Karpas-422 (cell line): ENCODE measurements around the gene ADAM10. TPM values are rescaled to one million over a fixed set of nuclear protein-coding genes. Genes with fewer than 3 reads are reported as not detected.

Experiments
- DNase-seq: peaks from one replicate; pipeline ENCODE4 v3.0.0-alpha.2; 2015
- H2AFZ ChIP-seq: fragments of 200-600 bp; sonication (generic); 2 replicates; pipeline ENCODE4 v1.6.1; 2014; ENCODE audit warnings: antibody characterized with exemption, low read length, mixed read lengths
- H3K27ac ChIP-seq: fragments of 200-600 bp; sonication (generic); 2 replicates; pipeline ENCODE4 v1.5.1; 2014; ENCODE audit warnings: mild to moderate bottlenecking, low read length, moderate library complexity
- H3K27me3 ChIP-seq: fragments of 200-600 bp; sonication (generic); 2 replicates; pipeline ENCODE4 v1.6.1; 2014; ENCODE audit warnings: low read length, mixed read lengths
- H3K36me3 ChIP-seq: fragments of 200-600 bp; sonication (generic); 2 replicates; pipeline ENCODE4 v1.6.1; 2014; ENCODE audit warnings: low read length, mixed read lengths; ENCODE audit not compliant: insufficient read depth
- H3K4me1 ChIP-seq: fragments of 200-600 bp; sonication (generic); 2 replicates; pipeline ENCODE4 v1.6.1; 2014; ENCODE audit warnings: mild to moderate bottlenecking, low read length, mixed read lengths
- H3K4me2 ChIP-seq: fragments of 200-600 bp; sonication (generic); 2 replicates; pipeline ENCODE4 v1.6.1; 2014; ENCODE audit warnings: low read length, low read depth, mild to moderate bottlenecking; ENCODE audit not compliant: poor library complexity, severe bottlenecking
- H3K4me3 ChIP-seq: fragments of 200-600 bp; sonication (generic); 2 replicates; pipeline ENCODE4 v1.5.1; 2014; ENCODE audit warnings: mild to moderate bottlenecking, antibody characterized with exemption, low read length, mixed read lengths
- H3K79me2 ChIP-seq: fragments of 200-600 bp; sonication (generic); 2 replicates; pipeline ENCODE4 v1.6.1; 2014; ENCODE audit warnings: mild to moderate bottlenecking, low read length, mixed read lengths
- H3K9ac ChIP-seq: fragments of 200-600 bp; sonication (generic); 2 replicates; pipeline ENCODE4 v1.6.0; 2014; ENCODE audit warnings: low read length
- H3K9me2 ChIP-seq: fragments of 200-600 bp; sonication (generic), shearing (Covaris generic); replicated peaks from 2 replicates; pipeline ENCODE4 v1.6.0; 2014; ENCODE audit warnings: mild to moderate bottlenecking, low read length, moderate library complexity; ENCODE audit not compliant: insufficient read depth
- H3K9me3 ChIP-seq: fragments of 300-700, 200-600 bp; sonication (generic); 2 replicates; pipeline ENCODE4 v1.6.1; 2014; ENCODE audit warnings: low read length, mixed read lengths
- H4K20me1 ChIP-seq: fragments of 200-600 bp; sonication (generic); 2 replicates; pipeline ENCODE4 v1.6.1; 2014; ENCODE audit warnings: mild to moderate bottlenecking, antibody characterized with exemption, low read length, low read depth; ENCODE audit not compliant: insufficient read depth
- total RNA-seq: library from RNA; depleted of rRNA; stranded (reverse); fragments of >200 nt; shearing (Covaris generic); gene quantifications from 2 replicates; pipeline ENCODE4 v1.2.3, GENCODE V29; 2014; ENCODE audit warnings: low replicate concordance

The ADAM10 gene
- total RNA-seq, 1 experiment from 2014 or later = 122 TPM

GRCh38 chr15:58546066-58546591, 203.4 kb downstream of the ADAM10 start:
- no peak overlapping the region for H2AFZ ChIP-seq

DNA sequence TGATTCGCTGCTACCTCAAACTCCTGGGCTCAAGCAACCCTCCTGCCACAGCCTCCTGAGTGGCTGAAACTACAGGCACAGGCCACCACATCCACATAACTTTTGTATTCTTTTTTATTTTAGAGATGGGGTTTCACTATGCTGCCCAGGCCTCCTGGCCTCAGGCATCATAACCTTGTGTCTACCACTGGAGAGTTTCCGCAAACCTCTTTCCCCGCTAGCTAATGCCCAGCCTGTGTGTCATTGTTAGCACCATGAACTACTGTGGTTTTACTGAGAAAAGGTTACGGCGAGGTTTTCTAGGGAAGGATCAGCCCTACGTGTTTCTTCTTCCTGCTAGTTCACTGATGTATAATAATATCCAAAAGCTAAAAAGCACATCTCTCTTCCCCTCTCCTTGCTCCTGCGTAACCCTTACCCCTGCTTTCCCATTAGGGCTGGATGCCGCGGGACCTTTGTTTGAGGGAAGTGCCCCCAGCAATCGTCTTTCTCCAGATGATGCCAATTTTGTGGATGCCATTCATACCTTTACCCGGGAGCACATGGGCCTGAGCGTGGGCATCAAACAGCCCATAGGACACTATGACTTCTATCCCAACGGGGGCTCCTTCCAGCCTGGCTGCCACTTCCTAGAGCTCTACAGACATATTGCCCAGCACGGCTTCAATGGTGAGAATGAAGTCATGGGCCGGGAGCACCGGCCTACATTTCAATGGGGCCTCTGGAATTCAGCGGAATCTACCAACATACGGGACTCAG, 204.0 kb downstream of the ADAM10 start:
- H3K4me3 ChIP-seq = no peak overlapping the region
- H3K79me2 ChIP-seq = no peaks in the 10 kb centered on the region
- no peak overlapping the region for H2AFZ ChIP-seq
- H3K27ac ChIP-seq = no peak overlapping the region
- no peak for DNase-seq
- H3K4me2 ChIP-seq = no peak overlapping the region
- no peak overlapping the region for H3K9ac ChIP-seq
- H3K9me3 ChIP-seq = no peaks in the 10 kb centered on the region
- no peaks in the 10 kb centered on the region for H4K20me1 ChIP-seq
- H3K27me3 ChIP-seq = no peaks in the 10 kb centered on the region
- no peaks in the 10 kb centered on the region for H3K36me3 ChIP-seq
- H3K4me1 ChIP-seq = no peaks in the 10 kb centered on the region
- H3K9me2 ChIP-seq = no peaks in the 10 kb centered on the region

More at GRCh38 chr15:58546066-58546591, 203.4 kb downstream of the ADAM10 start:
- Histone ChIP-seq H3K9ac (no peak overlapping the region), H3K79me2 (no peaks in the 10 kb centered on the region), H4K20me1 (no peaks in the 10 kb centered on the region), H3K36me3 (no peaks in the 10 kb centered on the region), H3K4me3 (no peak overlapping the region), H3K9me2 (no peaks in the 10 kb centered on the region), H3K4me2 (no peak overlapping the region), H3K9me3 (no peaks in the 10 kb centered on the region), H3K27ac (no peak overlapping the region), H3K4me1 (no peaks in the 10 kb centered on the region), H3K27me3 (no peaks in the 10 kb centered on the region)
- DNase-seq = no peak

GRCh38 chr15:58544756-58545155, 204.8 kb downstream of the ADAM10 start:
- H3K36me3 ChIP-seq = no peaks in the 10 kb centered on the region
- DNase-seq = no peak
- H3K4me1 ChIP-seq = no peaks in the 10 kb centered on the region
- H3K4me2 ChIP-seq = no peak overlapping the region
- H3K27me3 ChIP-seq = no peaks in the 10 kb centered on the region
- H3K4me3 ChIP-seq = no peak overlapping the region
- H3K9ac ChIP-seq = no peak overlapping the region
- H3K27ac ChIP-seq = no peak overlapping the region
- no peaks in the 10 kb centered on the region for H3K9me2 ChIP-seq
- H3K9me3 ChIP-seq = no peaks in the 10 kb centered on the region
- H4K20me1 ChIP-seq = no peaks in the 10 kb centered on the region
- no peak overlapping the region for H2AFZ ChIP-seq
- no peaks in the 10 kb centered on the region for H3K79me2 ChIP-seq

GRCh38 chr15:58543664-58544335, 205.7 kb downstream of the ADAM10 start:
- Histone ChIP-seq H3K36me3 (no peaks in the 10 kb centered on the region), H3K27ac (no peak overlapping the region), H3K79me2 (no peaks in the 10 kb centered on the region), H3K4me2 (no peak overlapping the region), H3K9me3 (no peaks in the 10 kb centered on the region), H3K9me2 (no peaks in the 10 kb centered on the region), H3K4me3 (no peak overlapping the region), H3K27me3 (no peaks in the 10 kb centered on the region), H3K4me1 (no peaks in the 10 kb centered on the region), H4K20me1 (no peaks in the 10 kb centered on the region), H2AFZ (no peak overlapping the region), H3K9ac (no peak overlapping the region)
- no peak for DNase-seq

- no peaks in the 10 kb centered on the region for H4K20me1 ChIP-seq
- no peak overlapping the region for H3K4me3 ChIP-seq
- H2AFZ ChIP-seq = no peak overlapping the region
- H3K27ac ChIP-seq = no peak overlapping the region
- no peaks in the 10 kb centered on the region for H3K79me2 ChIP-seq
- H3K27me3 ChIP-seq = no peaks in the 10 kb centered on the region
- H3K36me3 ChIP-seq = no peaks in the 10 kb centered on the region
- H3K9me3 ChIP-seq = no peaks in the 10 kb centered on the region
- DNase-seq = no peak
- H3K4me2 ChIP-seq = no peak overlapping the region
- H3K9me2 ChIP-seq = no peaks in the 10 kb centered on the region
- no peaks in the 10 kb centered on the region for H3K4me1 ChIP-seq
- no peak overlapping the region for H3K9ac ChIP-seq
Observed at GRCh38 chr15:58541410-58542087, 208.0 kb downstream of the ADAM10 start.

DNA sequence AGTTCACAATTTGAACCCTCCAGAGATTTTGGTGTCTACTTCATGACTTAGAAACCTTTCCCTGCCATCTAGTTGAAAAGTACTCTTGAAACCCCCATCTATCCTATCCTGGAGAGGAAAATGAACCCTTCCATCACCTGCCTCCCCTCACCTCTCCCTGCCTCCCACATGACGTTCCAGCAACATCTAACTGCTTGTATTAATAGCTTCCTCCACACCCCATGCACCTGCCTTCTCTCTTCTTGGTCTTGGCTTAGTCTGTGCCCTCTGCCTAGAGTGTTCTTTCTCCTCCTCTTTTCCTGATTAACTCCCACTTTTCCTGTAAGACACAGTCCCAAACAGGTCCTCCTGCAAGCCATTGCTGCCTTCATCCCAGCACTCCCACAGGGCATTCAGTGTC, 210.0 kb downstream of the ADAM10 start:
- no peaks in the 10 kb centered on the region for H3K36me3 ChIP-seq
- H4K20me1 ChIP-seq = no peaks in the 10 kb centered on the region
- H2AFZ ChIP-seq = no peak overlapping the region
- no peak overlapping the region for H3K4me2 ChIP-seq
- H3K9me2 ChIP-seq = no peaks in the 10 kb centered on the region
- DNase-seq = no peak
- H3K79me2 ChIP-seq = no peaks in the 10 kb centered on the region
- H3K4me1 ChIP-seq = no peaks in the 10 kb centered on the region
- no peaks in the 10 kb centered on the region for H3K27me3 ChIP-seq
- no peak overlapping the region for H3K9ac ChIP-seq
- no peak overlapping the region for H3K27ac ChIP-seq
- no peak overlapping the region for H3K4me3 ChIP-seq
- no peaks in the 10 kb centered on the region for H3K9me3 ChIP-seq

- Histone ChIP-seq H3K9ac (no peak overlapping the region), H3K79me2 (no peaks in the 10 kb centered on the region), H3K36me3 (no peaks in the 10 kb centered on the region), H4K20me1 (no peaks in the 10 kb centered on the region), H3K4me1 (no peaks in the 10 kb centered on the region), H2AFZ (no peak overlapping the region), H3K27me3 (no peaks in the 10 kb centered on the region), H3K4me3 (no peak overlapping the region), H3K9me3 (no peaks in the 10 kb centered on the region), H3K4me2 (no peak overlapping the region), H3K27ac (no peak overlapping the region), H3K9me2 (no peaks in the 10 kb centered on the region)
- DNase-seq = no peak
Observed at GRCh38 chr15:58538901-58539300, 210.6 kb downstream of the ADAM10 start.
